Measurements from ENCODE around the gene RTKN2.
"Not testable (repeated sequence)": the region's sequence is repeated elsewhere in the genome, so short reads cannot be mapped to it uniquely, and the experiment has no call there.

The RTKN2 gene

GRCh38 chr10:62259456-62259855 lies 9.2 kb downstream of the RTKN2 start:
- Histone ChIP-seq H3K4me1 (ENCODE audit: insufficient read depth, low read length) (peaks cover 4% of the 10 kb centered on the region; the same call in 1 of the 2 replicates), H3K4me3 (ENCODE audit: low read length) (no peak overlapping the region), H3K27me3 (ENCODE audit: insufficient read depth, low read length) (no peaks in the 10 kb centered on the region), H3K9ac (ENCODE audit: low read depth, low read length) (no peak overlapping the region), H3K9me3 (ENCODE audit: insufficient read depth, low read depth, low read length) (no peaks in the 10 kb centered on the region), H3K36me3 (ENCODE audit: insufficient read depth, low read depth, low read length) (peaks cover 43% of the 10 kb centered on the region), H3K27ac (ENCODE audit: low read length) (no peak overlapping the region)

- H3K9ac ChIP-seq (ENCODE audit: low read depth, low read length), result no peak overlapping the region
- H3K36me3 ChIP-seq (ENCODE audit: insufficient read depth, low read depth, low read length), result peaks cover 43% of the 10 kb centered on the region
- H3K4me3 ChIP-seq (ENCODE audit: low read length), result no peak overlapping the region
- H3K27ac ChIP-seq (ENCODE audit: low read length), result no peak overlapping the region
- H3K27me3 ChIP-seq (ENCODE audit: insufficient read depth, low read length), result no peaks in the 10 kb centered on the region
- no peaks in the 10 kb centered on the region; the same call in 1 of the 2 replicates for H3K4me1 ChIP-seq (ENCODE audit: insufficient read depth, low read length)
- H3K9me3 ChIP-seq (ENCODE audit: insufficient read depth, low read depth, low read length), result no peaks in the 10 kb centered on the region
These were observed 9.7 kb downstream of the RTKN2 start for GRCh38 chr10:62258926-62259325.

- Histone ChIP-seq H3K27me3 (ENCODE audit: insufficient read depth, low read length) (no peaks in the 10 kb centered on the region), H3K36me3 (ENCODE audit: insufficient read depth, low read depth, low read length) (peaks cover under 1% of the 10 kb centered on the region; the same call in 1 of the 2 replicates), H3K4me3 (ENCODE audit: low read length) (no peak overlapping the region), H3K27ac (ENCODE audit: low read length) (no peak overlapping the region), H3K9me3 (ENCODE audit: insufficient read depth, low read depth, low read length) (no peaks in the 10 kb centered on the region), H3K9ac (ENCODE audit: low read depth, low read length) (no peak overlapping the region), H3K4me1 (ENCODE audit: insufficient read depth, low read length) (peaks cover 10% of the 10 kb centered on the region; the same call in 1 of the 2 replicates)
These were observed 14.9 kb downstream of the RTKN2 start for GRCh38 chr10:62253704-62254103.

GRCh38 chr10:62252051-62252450 lies 16.6 kb downstream of the RTKN2 start:
- Histone ChIP-seq H3K9me3 (ENCODE audit: insufficient read depth, low read depth, low read length) (no peaks in the 10 kb centered on the region), H3K4me3 (ENCODE audit: low read length) (no peak overlapping the region), H3K27me3 (ENCODE audit: insufficient read depth, low read length) (no peaks in the 10 kb centered on the region), H3K36me3 (ENCODE audit: insufficient read depth, low read depth, low read length) (no peaks in the 10 kb centered on the region), H3K27ac (ENCODE audit: low read length) (no peak overlapping the region), H3K9ac (ENCODE audit: low read depth, low read length) (no peak overlapping the region), H3K4me1 (ENCODE audit: insufficient read depth, low read length) (peaks cover 10% of the 10 kb centered on the region; the same call in 1 of the 2 replicates)

- Histone ChIP-seq H3K27ac (ENCODE audit: low read length) (no peak overlapping the region), H3K4me3 (ENCODE audit: low read length) (no peak overlapping the region), H3K27me3 (ENCODE audit: insufficient read depth, low read length) (no peaks in the 10 kb centered on the region), H3K9me3 (ENCODE audit: insufficient read depth, low read depth, low read length) (no peaks in the 10 kb centered on the region), H3K9ac (ENCODE audit: low read depth, low read length) (no peak overlapping the region), H3K36me3 (ENCODE audit: insufficient read depth, low read depth, low read length) (no peaks in the 10 kb centered on the region), H3K4me1 (ENCODE audit: insufficient read depth, low read length) (peaks cover 10% of the 10 kb centered on the region; the same call in 1 of the 2 replicates)
These were observed 17.9 kb downstream of the RTKN2 start for GRCh38 chr10:62250594-62251198.

GRCh38 chr10:62249957-62250356 lies 18.7 kb downstream of the RTKN2 start:
- no peaks in the 10 kb centered on the region for H3K36me3 ChIP-seq (ENCODE audit: insufficient read depth, low read depth, low read length)
- H3K27me3 ChIP-seq (ENCODE audit: insufficient read depth, low read length), result no peaks in the 10 kb centered on the region
- no peak overlapping the region for H3K4me3 ChIP-seq (ENCODE audit: low read length)
- H3K9me3 ChIP-seq (ENCODE audit: insufficient read depth, low read depth, low read length), result no peaks in the 10 kb centered on the region
- H3K4me1 ChIP-seq (ENCODE audit: insufficient read depth, low read length), result peaks cover 10% of the 10 kb centered on the region; the same call in 1 of the 2 replicates
- H3K27ac ChIP-seq (ENCODE audit: low read length), result no peak overlapping the region
- H3K9ac ChIP-seq (ENCODE audit: low read depth, low read length), result no peak overlapping the region

GRCh38 chr10:62248465-62248864 lies 20.2 kb downstream of the RTKN2 start:
- no peaks in the 10 kb centered on the region for H3K9me3 ChIP-seq (ENCODE audit: insufficient read depth, low read depth, low read length)
- no peaks in the 10 kb centered on the region; the same call in 1 of the 2 replicates for H3K36me3 ChIP-seq (ENCODE audit: insufficient read depth, low read depth, low read length)
- H3K9ac ChIP-seq (ENCODE audit: low read depth, low read length), result no peak overlapping the region
- H3K27me3 ChIP-seq (ENCODE audit: insufficient read depth, low read length), result no peaks in the 10 kb centered on the region
- peaks cover 10% of the 10 kb centered on the region; the same call in 1 of the 2 replicates for H3K4me1 ChIP-seq (ENCODE audit: insufficient read depth, low read length)
- no peak overlapping the region for H3K4me3 ChIP-seq (ENCODE audit: low read length)
- no peak overlapping the region for H3K27ac ChIP-seq (ENCODE audit: low read length)

GRCh38 chr10:62244785-62245467 lies 23.7 kb downstream of the RTKN2 start:
- H3K4me3 ChIP-seq (ENCODE audit: low read length), result no peak overlapping the region

GRCh38 chr10:62244088-62244487 lies 24.6 kb downstream of the RTKN2 start:
- Histone ChIP-seq H3K36me3 (ENCODE audit: insufficient read depth, low read depth, low read length) (no peaks in the 10 kb centered on the region; the same call in 1 of the 2 replicates), H3K9ac (ENCODE audit: low read depth, low read length) (no peak overlapping the region), H3K4me1 (ENCODE audit: insufficient read depth, low read length) (no peaks in the 10 kb centered on the region), H3K27me3 (ENCODE audit: insufficient read depth, low read length) (no peaks in the 10 kb centered on the region), H3K27ac (ENCODE audit: low read length) (no peak overlapping the region), H3K9me3 (ENCODE audit: insufficient read depth, low read depth, low read length) (no peaks in the 10 kb centered on the region), H3K4me3 (ENCODE audit: low read length) (no peak overlapping the region)

More at GRCh38 chr10:62244785-62245467, 23.7 kb downstream of the RTKN2 start:
- no peaks in the 10 kb centered on the region; the same call in 1 of the 2 replicates for H3K36me3 ChIP-seq (ENCODE audit: insufficient read depth, low read depth, low read length)
- no peaks in the 10 kb centered on the region for H3K27me3 ChIP-seq (ENCODE audit: insufficient read depth, low read length)
- H3K4me1 ChIP-seq (ENCODE audit: insufficient read depth, low read length), result peaks cover 4% of the 10 kb centered on the region; the same call in 1 of the 2 replicates
- H3K9ac ChIP-seq (ENCODE audit: low read depth, low read length), result no peak overlapping the region
- H3K27ac ChIP-seq (ENCODE audit: low read length), result no peak overlapping the region
- H3K9me3 ChIP-seq (ENCODE audit: insufficient read depth, low read depth, low read length), result no peaks in the 10 kb centered on the region

- Histone ChIP-seq H3K9ac (ENCODE audit: low read depth, low read length) (no peak overlapping the region), H3K4me3 (ENCODE audit: low read length) (no peak overlapping the region)
These were observed 25.0 kb downstream of the RTKN2 start for GRCh38 chr10:62243647-62243997.

GRCh38 chr10:62242965-62243646 lies 25.5 kb downstream of the RTKN2 start:
- not testable (repeated sequence) for H3K4me1 ChIP-seq (ENCODE audit: insufficient read depth, low read length); H3K27ac ChIP-seq (ENCODE audit: low read length); H3K36me3 ChIP-seq (ENCODE audit: insufficient read depth, low read depth, low read length); H3K4me3 ChIP-seq (ENCODE audit: low read length); H3K9ac ChIP-seq (ENCODE audit: low read depth, low read length); H3K27me3 ChIP-seq (ENCODE audit: insufficient read depth, low read length); H3K9me3 ChIP-seq (ENCODE audit: insufficient read depth, low read depth, low read length)

More at GRCh38 chr10:62243647-62243997, 25.0 kb downstream of the RTKN2 start:
- Histone ChIP-seq H3K27me3 (ENCODE audit: insufficient read depth, low read length) (no peaks in the 10 kb centered on the region), H3K4me1 (ENCODE audit: insufficient read depth, low read length) (no peaks in the 10 kb centered on the region), H3K9me3 (ENCODE audit: insufficient read depth, low read depth, low read length) (no peaks in the 10 kb centered on the region), H3K27ac (ENCODE audit: low read length) (no peak overlapping the region), H3K36me3 (ENCODE audit: insufficient read depth, low read depth, low read length) (no peaks in the 10 kb centered on the region; the same call in 1 of the 2 replicates)
